ENCODE results near the gene NSL1.

Gene NSL1

GRCh38 chr1:212814537-212815334, 23.2 kb upstream of the NSL1 start:
- no peak overlapping the region for H3K4me3 ChIP-seq (replicated peaks in 1 of 2; ENCODE audit: low read depth in 2 of 2, low read length in 2 of 2)
- peak; percentile 30 to 46 for DNase-seq (ENCODE audit: low read depth in 2 of 2)
- TF ChIP-seq CTCF (IDR thresholded peaks at IDR 0.05; ENCODE audit: low read depth, low read length): peak; percentile 19

- DNase-seq (ENCODE audit: low read depth in 2 of 2): no peak
- H3K4me3 ChIP-seq (replicated peaks in 1 of 2; ENCODE audit: low read depth in 2 of 2, low read length in 2 of 2): no peak overlapping the region
- no peak for TF ChIP-seq CTCF (IDR thresholded peaks at IDR 0.05; ENCODE audit: low read depth, low read length)
Observed at GRCh38 chr1:212805767-212806166, 14.2 kb upstream of the NSL1 start.

- peak in 1 of 2 donors; percentile 46 for DNase-seq (ENCODE audit: low read depth in 2 of 2)
- H3K4me3 ChIP-seq (replicated peaks in 1 of 2; ENCODE audit: low read depth in 2 of 2, low read length in 2 of 2): no peak overlapping the region
- no peak for TF ChIP-seq CTCF (IDR thresholded peaks at IDR 0.05; ENCODE audit: low read depth, low read length)
Observed at GRCh38 chr1:212797681-212798080, 6.1 kb upstream of the NSL1 start.

- peak in 1 of 2 donors; percentile 8 for DNase-seq (ENCODE audit: low read depth in 2 of 2)
- H3K4me3 ChIP-seq (replicated peaks in 1 of 2; ENCODE audit: low read depth in 2 of 2, low read length in 2 of 2): no peak overlapping the region
- TF ChIP-seq CTCF (IDR thresholded peaks at IDR 0.05; ENCODE audit: low read depth, low read length): no peak
Observed at GRCh38 chr1:212794561-212795014, 3.0 kb upstream of the NSL1 start.

- DNase-seq (ENCODE audit: low read depth in 2 of 2): peak in 1 of 2 donors; percentile 5
- peak overlapping the region; percentile 80 to 98 for H3K4me3 ChIP-seq (replicated peaks in 1 of 2; ENCODE audit: low read depth in 2 of 2, low read length in 2 of 2)
- no peak for TF ChIP-seq CTCF (IDR thresholded peaks at IDR 0.05; ENCODE audit: low read depth, low read length)
Observed at GRCh38 chr1:212792396-212792908, 875 bp upstream of the NSL1 start.

GRCh38 chr1:212791261-212791675, 309 bp downstream of the NSL1 start:
- TF ChIP-seq CTCF (IDR thresholded peaks at IDR 0.05; ENCODE audit: low read depth, low read length): no peak
- H3K4me3 ChIP-seq (replicated peaks in 1 of 2; ENCODE audit: low read depth in 2 of 2, low read length in 2 of 2): peak overlapping the region; percentile 80 to 98
- DNase-seq (ENCODE audit: low read depth in 2 of 2): peak; percentile 79 to 90
